ENCODE measurements around the gene KCNQ1. TPM values are rescaled to one million over a fixed set of nuclear protein-coding genes. Genes with fewer than 3 reads are reported as not detected.

KCNQ1 gene
- total RNA-seq, 1 experiment from 2014 or later, result not detected

DNA sequence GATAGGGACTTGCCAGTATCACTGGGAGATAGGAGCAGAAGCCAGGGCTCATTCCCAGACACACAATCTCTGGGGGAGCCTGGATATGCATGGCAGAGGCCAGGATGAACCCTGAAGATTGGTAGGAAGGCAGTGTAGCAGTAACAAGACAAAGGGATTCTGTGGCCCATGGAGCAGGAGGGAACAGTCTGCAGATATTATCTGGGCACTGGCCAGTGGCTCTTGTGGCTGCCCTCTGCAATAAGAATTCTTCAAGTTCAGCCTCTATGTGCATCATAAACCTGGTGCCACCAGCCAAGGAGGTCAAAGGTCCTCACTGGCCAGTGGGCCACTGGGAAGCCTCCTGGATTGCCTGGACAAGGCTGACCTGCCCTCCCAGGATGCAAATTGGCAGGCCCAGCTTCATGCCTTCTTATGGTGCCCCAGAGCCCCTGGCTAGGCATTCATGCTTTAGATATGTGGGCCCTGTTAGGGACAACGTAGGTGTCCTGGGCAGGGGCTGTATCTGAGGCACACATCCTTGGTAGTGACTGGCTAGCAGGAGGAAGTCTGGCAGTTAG lies 225.8 kb downstream of the KCNQ1 start:
- DNase-seq (ENCODE audit: extremely low read depth, low read depth), result no peak

DNA sequence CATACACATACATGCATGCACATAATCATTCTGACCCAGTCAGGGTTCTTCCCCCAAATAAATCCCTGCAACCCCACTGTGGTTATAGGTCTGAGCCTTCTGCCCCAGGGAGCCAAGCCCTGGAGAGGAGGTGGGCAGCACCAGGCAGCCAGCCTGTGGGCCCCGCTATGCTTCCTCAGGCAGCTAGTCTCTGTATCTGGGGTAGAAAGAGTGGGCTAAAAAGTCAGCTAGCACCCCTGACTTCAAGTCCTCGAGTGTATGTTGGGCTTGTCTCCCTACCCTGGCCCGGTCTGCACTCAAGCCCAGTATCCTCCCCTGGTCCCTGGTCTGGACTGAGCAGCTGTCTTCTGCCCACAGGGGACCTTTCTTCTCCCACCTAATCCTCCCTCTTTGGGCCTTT lies 226.9 kb downstream of the KCNQ1 start:
- no peak for DNase-seq (ENCODE audit: extremely low read depth, low read depth)

DNA sequence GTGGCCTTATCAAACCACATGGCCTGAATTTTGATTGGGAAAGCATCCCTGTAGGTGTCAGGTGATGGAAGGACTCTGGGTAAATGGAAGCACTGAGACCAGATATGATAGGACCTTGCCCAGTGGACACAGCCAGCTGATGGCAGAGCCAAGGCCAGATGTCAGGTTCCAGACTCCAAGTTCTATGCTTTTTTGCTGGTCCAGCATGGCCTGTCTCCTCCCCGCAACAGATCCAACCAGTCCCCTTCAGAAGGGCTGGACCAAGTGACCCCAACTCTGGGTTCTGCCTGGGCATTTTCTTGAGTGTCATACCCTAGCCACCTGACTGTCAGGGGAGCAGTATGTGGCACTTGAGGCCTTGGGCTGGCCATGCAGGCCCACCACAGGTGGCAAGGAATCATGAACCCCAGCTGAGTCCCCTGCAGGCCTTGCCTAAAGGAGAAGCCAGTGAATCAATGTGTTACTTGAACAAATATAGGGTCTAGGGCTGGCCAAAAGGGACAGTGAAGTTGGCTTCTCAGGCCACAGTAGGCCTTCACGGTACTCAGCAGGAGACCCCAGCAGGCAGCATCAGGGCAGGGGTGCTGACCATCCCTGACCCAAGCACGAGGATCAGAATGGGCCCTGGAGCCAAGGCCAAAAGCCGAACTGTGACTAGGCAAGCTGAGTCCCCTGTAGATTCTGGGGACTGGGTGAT lies 227.9 kb downstream of the KCNQ1 start:
- no peak for DNase-seq (ENCODE audit: extremely low read depth, low read depth)

DNA sequence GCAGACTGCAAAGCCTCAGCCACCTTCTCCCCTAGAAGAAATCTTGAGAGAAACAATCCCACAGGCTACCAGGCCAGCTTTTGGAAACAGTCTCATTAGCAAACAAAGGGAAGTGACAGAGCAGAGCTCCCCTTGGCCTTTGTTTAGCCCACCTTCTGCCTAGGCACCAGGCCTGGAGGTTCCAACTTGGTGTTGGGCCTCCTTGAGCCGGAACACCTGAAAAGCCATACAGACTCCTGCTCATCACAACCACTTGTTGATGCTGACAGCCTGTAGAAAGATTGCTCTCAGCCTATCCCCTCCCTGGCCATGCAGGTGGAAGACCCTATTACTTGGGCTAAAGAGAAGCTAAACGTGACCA lies 228.4 kb downstream of the KCNQ1 start:
- DNase-seq (ENCODE audit: extremely low read depth, low read depth), result no peak

DNA sequence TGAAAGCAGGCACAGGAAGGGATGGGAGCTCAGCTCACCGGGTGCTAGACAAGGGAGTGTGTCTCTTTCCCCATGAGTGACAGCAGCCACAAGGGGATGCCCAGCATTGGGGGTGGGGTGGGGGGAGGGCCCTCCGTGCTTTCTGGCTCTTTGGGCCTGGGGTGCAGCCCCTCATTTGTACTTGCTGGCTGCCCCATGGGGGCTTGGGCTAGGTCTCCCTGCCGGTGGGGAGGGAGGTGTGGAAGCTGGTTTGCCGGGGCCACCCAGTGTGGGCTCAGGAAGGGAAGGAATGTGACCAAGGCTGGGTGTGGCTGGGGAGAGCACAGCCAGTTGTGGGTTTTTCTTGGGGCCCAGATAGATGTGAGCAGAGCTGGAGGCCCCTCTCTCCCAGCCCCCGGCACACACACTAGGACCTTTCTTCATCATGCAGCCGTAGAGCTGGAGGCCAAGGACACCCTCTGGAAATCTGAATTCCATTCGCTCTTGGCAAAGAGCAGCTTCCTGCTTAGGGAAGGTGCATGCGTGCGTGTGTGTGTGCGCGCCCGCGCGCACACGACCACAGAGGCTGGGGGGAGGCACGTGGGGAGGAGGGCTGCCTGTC lies 229.2 kb downstream of the KCNQ1 start:
- no peak for DNase-seq (ENCODE audit: extremely low read depth, low read depth)

DNA sequence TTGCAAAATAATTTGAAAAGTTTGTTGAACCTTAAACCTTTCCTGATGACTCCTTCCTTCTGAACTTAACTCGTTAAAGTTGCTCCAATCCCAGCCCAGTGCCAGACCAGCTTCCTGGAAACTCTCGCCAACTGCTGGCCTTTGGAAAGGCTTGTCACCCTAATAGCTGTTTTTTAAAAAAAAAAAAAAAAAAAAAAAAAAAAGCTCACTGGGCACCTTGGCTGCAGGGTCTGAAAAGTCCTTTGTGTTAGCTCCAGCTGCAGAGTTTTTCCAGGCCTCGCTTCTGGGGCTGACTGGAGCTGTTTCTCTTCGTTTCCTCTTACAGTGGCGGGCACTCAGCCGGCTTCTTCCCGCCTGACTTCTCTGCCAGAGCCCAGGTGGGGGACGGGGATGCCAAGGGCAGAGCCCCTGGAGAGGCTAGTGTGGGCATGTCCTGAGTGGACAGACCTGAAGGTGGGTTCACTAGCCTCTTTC lies 229.9 kb downstream of the KCNQ1 start:
- no peak for DNase-seq (ENCODE audit: extremely low read depth, low read depth)

DNA sequence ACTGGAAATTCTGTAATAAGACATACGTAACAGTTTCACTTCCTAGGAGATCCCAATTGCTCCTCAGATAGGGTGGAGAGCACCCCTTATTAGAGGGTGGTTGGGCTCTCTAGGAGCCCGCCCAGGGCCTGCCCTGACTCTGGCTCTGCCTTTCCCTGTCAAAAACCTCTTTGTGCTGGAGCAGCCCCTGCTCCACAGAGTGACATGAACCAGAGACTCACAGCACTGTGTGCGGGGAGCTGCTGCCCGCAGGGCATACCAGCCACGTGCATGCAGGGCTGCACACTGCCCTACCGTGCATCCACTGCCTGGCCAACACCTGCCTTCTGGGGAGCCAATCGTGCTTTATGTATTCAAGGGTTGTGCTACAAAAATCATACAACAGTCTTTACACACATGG lies 230.7 kb downstream of the KCNQ1 start:
- no peak for DNase-seq (ENCODE audit: extremely low read depth, low read depth)

DNA sequence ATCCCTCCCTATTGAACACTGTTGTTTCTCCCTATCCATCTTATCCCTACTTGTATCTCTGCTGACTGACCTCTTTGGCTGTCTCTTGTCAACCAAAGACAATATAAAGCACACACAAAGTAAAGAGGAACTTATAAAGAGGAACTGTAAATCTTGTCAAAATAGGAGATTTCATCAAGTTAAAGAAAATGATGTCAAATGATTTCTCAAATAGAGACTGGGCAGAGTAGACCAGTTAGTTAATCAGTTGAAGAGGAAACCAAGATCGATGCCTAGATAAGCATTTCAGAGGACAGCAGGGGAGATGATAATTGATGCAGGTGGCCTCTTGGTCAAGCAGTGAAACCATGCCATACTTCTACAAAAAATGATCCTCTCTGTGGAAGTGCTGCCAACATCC lies 232.3 kb downstream of the KCNQ1 start:
- no peak for DNase-seq (ENCODE audit: extremely low read depth, low read depth)

DNA sequence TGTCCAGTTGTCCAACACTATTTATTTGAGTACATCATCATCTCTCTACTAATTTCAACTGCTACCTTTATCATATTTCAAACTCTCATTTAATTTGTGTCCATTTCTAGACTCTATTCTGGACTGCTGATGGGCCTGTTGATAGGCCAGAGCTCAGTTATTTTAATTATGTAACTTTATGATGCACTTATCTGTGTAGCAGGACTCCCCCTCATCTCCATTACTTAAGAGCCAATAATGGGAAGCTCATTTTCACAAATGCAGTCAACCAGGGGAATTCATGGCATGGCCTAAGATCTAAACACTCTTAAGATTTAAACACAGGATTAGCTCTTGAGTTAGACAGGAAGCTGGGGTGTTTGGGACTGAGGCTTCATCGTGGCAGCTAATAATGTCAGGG lies 233.6 kb downstream of the KCNQ1 start:
- no peak for DNase-seq (ENCODE audit: extremely low read depth, low read depth)

DNA sequence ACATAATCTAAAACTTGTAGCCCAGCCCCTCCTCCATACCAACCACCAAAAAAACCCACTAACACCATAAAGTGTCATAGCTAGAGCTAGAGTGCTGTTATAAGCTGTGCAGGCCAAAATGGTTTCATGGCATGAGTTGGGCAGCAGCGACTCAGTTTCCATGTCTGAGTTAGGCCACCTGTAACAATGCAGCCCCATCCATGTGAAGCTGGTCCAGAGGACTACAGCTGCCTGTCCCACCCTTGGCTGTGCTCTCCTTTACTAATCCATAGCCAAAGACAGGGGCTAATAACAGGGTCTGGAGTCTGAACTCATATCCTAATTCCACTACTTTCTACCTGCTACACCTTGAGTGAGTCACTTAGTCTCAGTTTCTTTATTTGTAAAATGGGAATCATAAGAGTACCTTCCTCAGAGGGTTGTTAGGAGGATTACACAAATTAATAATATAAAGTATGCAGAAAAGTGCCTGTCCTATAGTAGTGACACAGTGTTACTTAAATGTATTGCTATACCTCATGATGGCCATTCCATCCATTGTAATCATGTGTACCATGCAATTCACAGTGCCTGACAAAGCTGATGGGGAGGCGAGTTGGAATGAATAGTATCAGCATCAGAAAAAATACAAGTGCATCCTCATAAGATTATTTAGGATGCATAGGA lies 234.3 kb downstream of the KCNQ1 start:
- no peak for DNase-seq (ENCODE audit: extremely low read depth, low read depth)

DNA sequence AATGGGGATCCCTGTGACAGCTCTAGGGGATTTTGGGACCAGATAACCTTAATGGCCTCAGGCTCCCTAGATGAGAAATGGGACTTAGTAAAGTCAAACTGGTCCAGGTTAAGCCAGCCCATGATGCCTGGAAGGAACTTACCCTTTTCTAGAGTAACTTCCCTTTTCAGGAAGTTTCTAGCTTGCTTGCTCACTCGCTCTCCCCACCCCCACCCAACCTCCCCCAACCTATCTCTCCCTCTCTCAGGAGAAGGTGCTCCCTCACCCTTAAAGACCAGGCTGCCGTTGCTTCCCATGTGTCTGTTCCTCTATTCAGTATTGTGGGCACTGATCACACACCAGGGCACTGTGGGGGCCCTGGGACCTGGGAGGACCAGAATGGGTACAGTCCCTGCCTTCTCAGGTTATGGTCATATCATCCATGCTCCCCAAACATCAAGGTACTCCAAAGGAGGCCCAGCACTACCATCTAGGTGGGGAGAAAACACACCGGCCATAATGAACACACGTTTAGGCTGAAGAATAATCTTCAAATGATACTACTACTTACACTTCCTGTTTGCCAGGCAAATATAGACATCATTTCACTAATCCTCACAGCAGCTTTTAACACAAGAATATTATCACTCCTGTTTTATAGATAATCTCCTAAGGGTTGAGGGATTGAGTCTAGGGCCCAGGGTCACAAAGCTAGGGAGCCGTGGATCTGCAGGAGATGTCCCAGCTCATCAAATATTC lies 236.8 kb downstream of the KCNQ1 start:
- no peak for DNase-seq (ENCODE audit: extremely low read depth, low read depth)

DNA sequence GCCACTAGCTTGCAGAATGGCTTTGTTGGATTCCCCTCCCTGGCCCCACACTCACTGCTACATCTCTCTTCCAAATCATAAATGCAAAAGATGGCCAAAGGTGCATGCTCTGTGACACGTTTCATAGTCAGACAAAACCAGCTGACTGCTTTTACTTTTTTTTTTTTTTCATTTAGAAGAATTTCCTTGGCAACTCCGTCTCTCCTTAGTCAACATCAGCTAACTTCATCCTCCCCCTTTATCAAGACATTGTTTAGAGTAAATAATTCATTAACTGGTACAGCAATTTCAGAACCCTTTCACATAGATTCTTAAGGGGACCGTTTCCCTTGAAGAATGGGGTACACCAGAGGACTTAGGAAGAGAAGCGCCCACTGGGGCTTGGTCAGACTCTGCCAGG lies 239.0 kb downstream of the KCNQ1 start:
- no peak for DNase-seq (ENCODE audit: extremely low read depth, low read depth)

DNA sequence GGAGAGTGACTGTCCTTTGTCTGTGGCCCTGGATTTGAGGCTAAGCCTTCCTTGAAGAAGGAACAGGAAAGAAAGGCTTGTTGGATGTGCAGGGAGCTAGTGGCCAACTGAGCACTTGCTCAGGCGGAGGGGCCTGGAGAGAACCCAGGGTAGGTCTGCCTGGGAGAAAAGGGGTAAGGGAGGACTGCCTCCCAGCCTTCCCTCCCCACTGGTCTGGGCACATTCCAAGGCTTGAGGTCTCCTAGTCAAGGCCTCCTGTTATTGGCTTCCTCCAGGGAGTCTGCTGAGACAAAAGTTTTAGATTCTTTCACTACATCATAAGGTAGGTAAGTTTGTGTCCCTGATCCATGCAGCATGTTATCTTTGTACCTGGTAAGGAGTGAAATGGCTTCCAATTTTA lies 239.8 kb downstream of the KCNQ1 start:
- DNase-seq (ENCODE audit: extremely low read depth, low read depth), result no peak

DNA sequence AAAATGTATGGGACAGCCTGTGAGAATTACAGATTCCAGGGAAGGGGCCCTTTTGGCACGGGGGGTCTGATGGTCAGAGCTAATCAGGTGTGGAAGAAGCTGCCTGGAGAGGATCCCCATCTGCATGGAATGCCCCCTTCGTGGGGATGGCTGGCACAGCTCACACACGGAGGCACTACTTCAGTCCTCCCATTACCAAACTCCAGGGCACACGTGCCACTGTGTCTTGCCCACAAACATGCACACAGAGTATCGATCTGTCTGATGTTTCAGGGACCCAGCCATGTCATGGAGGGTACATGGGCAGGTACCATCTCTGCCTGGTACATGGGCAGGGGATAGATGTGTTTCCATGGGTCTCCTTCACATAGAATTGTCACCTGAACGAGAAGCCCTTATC lies 240.2 kb downstream of the KCNQ1 start:
- DNase-seq (ENCODE audit: extremely low read depth, low read depth), result no peak

DNA sequence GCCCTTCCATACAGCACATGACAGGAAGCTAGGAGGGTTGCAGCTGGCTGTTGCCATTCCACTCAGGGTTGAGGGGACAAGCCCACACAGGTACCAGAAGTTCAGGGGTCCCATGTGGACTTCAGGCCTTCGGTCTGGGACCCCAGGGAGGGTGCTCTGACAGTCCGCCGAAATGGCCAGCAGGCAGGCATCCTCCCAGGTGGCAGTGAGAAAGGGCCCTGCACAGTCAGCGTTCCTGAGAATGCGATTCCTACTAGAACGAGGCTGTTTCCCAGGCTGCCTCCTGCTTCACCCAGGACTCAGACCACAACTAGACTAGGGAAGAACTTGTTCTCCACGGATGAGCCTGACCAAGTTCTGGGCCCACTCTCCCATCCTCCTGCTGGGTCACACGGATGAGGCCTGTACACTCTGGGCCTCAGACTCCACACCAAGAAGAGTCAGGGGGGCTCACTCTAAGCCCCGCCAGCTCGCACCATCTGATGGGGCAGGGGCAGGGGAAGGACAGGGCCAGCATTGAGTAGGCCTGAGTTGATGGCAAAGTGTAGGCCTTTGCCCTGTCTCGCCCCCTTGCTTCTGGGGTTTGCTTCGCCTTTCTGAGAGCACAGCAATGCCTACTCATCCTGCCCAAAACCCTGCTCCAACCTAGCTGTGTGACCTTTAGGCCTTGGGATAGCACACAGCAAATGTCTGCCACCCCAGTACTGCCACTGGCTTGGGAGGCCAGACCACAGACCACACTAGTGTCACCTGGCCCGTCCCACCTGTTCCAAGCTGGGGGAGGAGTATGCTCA lies 241.0 kb downstream of the KCNQ1 start:
- no peak for DNase-seq (ENCODE audit: extremely low read depth, low read depth)

DNA sequence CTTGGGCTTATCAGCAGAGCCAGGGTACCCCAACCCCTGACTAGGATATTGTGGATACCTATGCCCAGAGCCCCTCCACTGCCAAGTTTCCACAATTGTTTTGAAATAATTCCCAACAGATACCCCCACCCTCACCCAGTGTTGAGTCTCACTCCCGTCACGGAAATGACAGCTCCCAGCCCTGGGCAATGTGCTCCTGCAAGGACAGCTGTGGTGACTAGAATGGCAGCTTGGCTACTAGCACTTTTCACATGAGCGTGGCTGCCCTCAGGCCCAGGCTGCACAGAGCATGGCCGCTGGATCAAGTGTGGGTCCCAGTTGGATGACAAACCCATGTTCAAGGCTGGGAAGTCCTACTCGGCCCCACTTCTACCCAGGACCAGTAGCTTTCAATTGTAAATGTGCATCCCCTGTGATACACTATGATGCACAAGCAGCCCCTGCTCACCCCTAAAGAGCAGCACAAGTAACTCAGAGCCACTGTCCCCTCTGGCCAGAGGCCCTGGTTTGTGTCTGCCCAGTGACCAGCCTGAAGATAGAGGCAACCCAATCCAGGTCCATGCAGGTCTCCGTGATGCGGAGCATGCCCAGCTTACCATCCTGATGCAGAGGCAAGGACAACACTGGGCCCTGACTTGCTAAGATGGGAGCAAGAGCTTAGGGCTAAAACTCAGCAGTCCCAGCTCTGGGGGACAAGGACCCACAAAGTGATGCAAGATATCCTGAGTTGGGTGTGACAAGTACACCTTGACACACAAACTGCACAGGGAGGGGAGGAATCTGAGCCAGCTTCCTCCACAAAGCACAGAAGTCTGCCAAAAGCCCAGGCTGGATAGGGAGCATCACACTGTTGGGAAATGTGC lies 241.8 kb downstream of the KCNQ1 start:
- no peak for DNase-seq (ENCODE audit: extremely low read depth, low read depth)

DNA sequence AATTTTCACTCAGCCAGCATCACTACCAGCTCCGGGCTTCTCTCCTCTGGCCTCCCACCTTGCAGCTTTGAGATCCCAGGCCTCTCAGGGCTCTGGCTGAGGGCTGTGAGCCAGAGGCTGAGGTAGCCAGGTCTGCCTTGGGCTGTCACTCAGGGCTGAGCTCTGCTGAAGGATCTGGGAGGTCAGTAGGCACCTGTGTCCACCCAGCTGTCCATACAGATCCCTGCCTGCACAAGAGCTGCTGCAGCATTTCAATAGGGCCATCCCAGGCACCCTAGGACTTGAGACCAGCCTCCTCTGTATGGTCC lies 242.4 kb downstream of the KCNQ1 start:
- DNase-seq (ENCODE audit: extremely low read depth, low read depth), result no peak

DNA sequence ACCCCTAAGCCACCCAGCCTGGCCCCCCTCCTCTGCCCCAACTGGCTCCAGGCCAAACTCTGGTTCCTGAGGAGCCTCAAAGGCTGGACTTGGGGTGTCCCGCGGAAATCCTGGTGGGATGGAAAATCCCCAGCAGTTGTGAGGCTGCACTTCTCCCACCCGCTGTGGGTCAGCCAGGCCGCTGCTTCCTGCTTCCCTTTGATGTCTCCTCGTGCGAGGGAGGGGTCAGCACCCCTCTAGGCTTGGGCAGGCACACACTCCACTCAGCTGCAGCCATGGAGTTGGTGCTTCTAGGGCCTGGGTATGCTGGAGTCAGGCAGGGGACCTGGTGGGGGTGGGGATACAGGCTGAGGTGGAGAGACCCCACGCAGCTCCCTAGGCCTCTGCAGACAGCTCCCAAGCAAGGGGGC lies 243.0 kb downstream of the KCNQ1 start:
- no peak for DNase-seq (ENCODE audit: extremely low read depth, low read depth)

DNA sequence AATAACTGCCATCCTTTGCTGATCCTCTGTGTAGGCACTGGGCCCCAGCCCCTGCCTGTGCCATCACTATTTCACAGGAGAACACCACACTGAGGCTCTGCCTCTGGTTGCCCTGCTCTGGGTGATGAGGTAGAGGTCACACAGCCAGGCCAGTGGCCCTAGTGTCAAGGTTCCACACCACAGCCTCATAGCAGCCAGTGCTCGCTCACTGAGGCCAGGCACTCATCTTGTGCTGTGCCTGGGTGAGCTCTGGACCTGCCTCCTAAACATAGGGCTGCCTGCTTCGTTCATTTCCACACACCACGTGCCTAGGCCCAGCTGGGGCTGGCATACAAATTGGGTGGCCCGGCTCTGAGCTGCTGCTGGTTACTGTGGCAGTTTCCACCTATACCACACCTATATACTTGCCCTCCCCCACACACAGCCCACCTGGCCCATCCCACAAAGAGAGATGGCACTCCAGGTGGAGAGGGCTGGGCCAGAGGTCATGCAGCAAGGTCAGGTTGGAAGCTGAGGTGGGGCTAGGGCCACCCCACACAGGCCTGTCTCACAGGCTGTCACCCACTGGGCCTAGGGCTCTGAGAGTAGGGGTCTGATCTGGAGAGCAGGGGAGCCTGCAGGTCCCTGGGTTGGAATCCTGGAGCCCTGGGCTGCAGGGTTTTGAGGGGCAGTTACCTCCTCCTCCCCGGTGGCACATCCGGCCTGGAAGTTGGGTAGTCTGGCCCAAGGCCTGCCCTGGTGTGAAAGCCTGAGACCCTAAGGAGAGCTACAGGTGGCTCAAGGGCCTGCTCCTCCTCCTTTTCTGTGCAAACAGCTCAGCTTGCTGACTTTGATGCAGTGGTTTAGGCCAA lies 243.8 kb downstream of the KCNQ1 start:
- no peak for DNase-seq (ENCODE audit: extremely low read depth, low read depth)
